GM23338 (cell line): ENCODE results near the gene ANKRD44. TPM values are rescaled to one million over a fixed set of nuclear protein-coding genes. Genes with fewer than 3 reads are reported as not detected.

Experiments used
- ATAC-seq: fragments of 200-7000 bp; cut with Tn5 transposase; 3 replicates; pipeline ENCODE4 v1.9.1; 2020
- DNase-seq: peaks from one replicate; pipeline ENCODE4 v3.0.0-alpha.2; 2015; ENCODE audit warnings: low spot score
- H2AFZ ChIP-seq: fragments of 200-600 bp; sonication (generic); 2 replicates; pipeline ENCODE4 v1.8.0; 2016; ENCODE audit warnings: antibody characterized with exemption, mild to moderate bottlenecking, moderate library complexity
- H3F3A ChIP-seq: fragments of 200-600 bp; sonication (generic); replicated peaks from 2 replicates; pipeline ENCODE4 v1.8.0; 2017; ENCODE audit warnings: antibody characterized with exemption, mixed run types, low read depth
- H3K27ac ChIP-seq: fragments of 200-600 bp; sonication (generic); 2 replicates; pipeline ENCODE4 v1.6.1; 2016; ENCODE audit warnings: low read depth
- H3K27me3 ChIP-seq: fragments of 200-600 bp; sonication (generic); 2 replicates; pipeline ENCODE4 v1.8.0; 2016; ENCODE audit warnings: mild to moderate bottlenecking, mixed run types, moderate library complexity; ENCODE audit not compliant: insufficient read depth
- H3K36me3 ChIP-seq: fragments of 200-600 bp; sonication (generic); 2 replicates; pipeline ENCODE4 v1.8.0; 2016; ENCODE audit warnings: mild to moderate bottlenecking; ENCODE audit not compliant: insufficient read depth
- H3K4me1 ChIP-seq: fragments of 200-600 bp; sonication (generic); 2 replicates; pipeline ENCODE4 v1.8.0; 2016; ENCODE audit warnings: mild to moderate bottlenecking, moderate library complexity; ENCODE audit not compliant: insufficient read depth
- H3K4me2 ChIP-seq: fragments of 200-600 bp; sonication (generic); 2 replicates; pipeline ENCODE4 v1.7.1; 2017; ENCODE audit warnings: mixed run types
- H3K4me3 ChIP-seq: fragments of 200-600 bp; sonication (generic); 2 replicates; pipeline ENCODE4 v1.6.1; 2016; ENCODE audit warnings: mixed run types
- H3K79me2 ChIP-seq: fragments of 200-600 bp; sonication (generic); replicated peaks from 2 replicates; pipeline ENCODE4 v1.8.0; 2017; ENCODE audit warnings: mild to moderate bottlenecking; ENCODE audit not compliant: insufficient read depth
- H3K9me2 ChIP-seq: fragments of 200-600 bp; sonication (generic); 2 replicates; pipeline ENCODE4 v1.8.0; 2017; ENCODE audit not compliant: insufficient read depth
- H4K20me1 ChIP-seq: fragments of 200-600 bp; sonication (generic); replicated peaks from 2 replicates; pipeline ENCODE4 v1.8.0; 2017; ENCODE audit warnings: mild to moderate bottlenecking; ENCODE audit not compliant: insufficient read depth
- H3K27ac Mint-ChIP-seq: 2 replicates; pipeline ENCODE4 v1.8.0; 2020; ENCODE audit warnings: inconsistent platforms, mild to moderate bottlenecking, moderate library complexity, mixed read lengths
- H3K27me3 Mint-ChIP-seq: 3 replicates; pipeline ENCODE4 v1.8.0; 2022; ENCODE audit warnings: low read depth, mild to moderate bottlenecking, moderate library complexity, mixed read lengths, inconsistent platforms; ENCODE audit not compliant: insufficient read depth, poor library complexity
- H3K36me3 Mint-ChIP-seq: 3 replicates; pipeline ENCODE4 v1.8.0; 2021; ENCODE audit warnings: low read depth, mild to moderate bottlenecking, inconsistent platforms, moderate library complexity, mixed read lengths
- H3K4me1 Mint-ChIP-seq: 3 replicates; pipeline ENCODE4 v1.8.0; 2020; ENCODE audit warnings: mild to moderate bottlenecking, inconsistent platforms, mixed read lengths
- H3K4me3 Mint-ChIP-seq: 3 replicates; pipeline ENCODE4 v1.8.0; 2021; ENCODE audit warnings: moderate library complexity, mild to moderate bottlenecking, inconsistent platforms, mixed read lengths
- H3K9me3 Mint-ChIP-seq: 3 replicates; pipeline ENCODE4 v1.8.0; 2020; ENCODE audit warnings: moderate library complexity, mild to moderate bottlenecking, inconsistent platforms, mixed read lengths
- CREB1 ChIP-seq: fragments of 250-450 bp; sonication (Bioruptor Pico); IDR thresholded peaks from 2 replicates; pipeline ENCODE4 v1.5.0; 2020; ENCODE audit warnings: low read depth, mild to moderate bottlenecking, moderate library complexity
- EZH2 ChIP-seq: fragments of 200-600 bp; sonication (generic); IDR thresholded peaks from one replicate; pipeline ENCODE4 v1.8.0; 2017; ENCODE audit warnings: antibody characterized with exemption, mild to moderate bottlenecking, low read depth; ENCODE audit not compliant: unreplicated experiment
- EZH2phosphoT487 ChIP-seq: fragments of 200-600 bp; sonication (generic); IDR thresholded peaks from one replicate; pipeline ENCODE4 v1.8.1; 2018; ENCODE audit warnings: antibody characterized with exemption; ENCODE audit not compliant: unreplicated experiment
- JUNB ChIP-seq: IDR thresholded peaks from one replicate; pipeline ENCODE4 v1.6.1; 2016; ENCODE audit warnings: antibody characterized with exemption; ENCODE audit not compliant: unreplicated experiment
- NANOG ChIP-seq: IDR thresholded peaks from 2 replicates; pipeline ENCODE4 v1.6.1; 2016; ENCODE audit warnings: antibody characterized with exemption, borderline replicate concordance
- POLR2AphosphoS5 ChIP-seq: IDR thresholded peaks from 2 replicates; pipeline ENCODE4 v1.6.1; 2016; ENCODE audit warnings: antibody characterized with exemption, low read depth
- STAT1 ChIP-seq: IDR thresholded peaks from one replicate; pipeline ENCODE4 v1.6.1; 2016; ENCODE audit warnings: antibody characterized with exemption; ENCODE audit not compliant: unreplicated experiment
- ZNF114 ChIP-seq: fragments of 250-450 bp; sonication (Bioruptor Pico); IDR thresholded peaks from 2 replicates; pipeline ENCODE4 v1.5.0; 2020; ENCODE audit warnings: mild to moderate bottlenecking, moderate library complexity
- ZNF331 ChIP-seq: fragments of 250-450 bp; sonication (Bioruptor Pico); IDR thresholded peaks from 2 replicates; pipeline ENCODE4 v1.5.0; 2020; ENCODE audit warnings: low read depth, mild to moderate bottlenecking, moderate library complexity
- polyA plus RNA-seq: library from polyadenylated mRNA; unstranded; fragments of >200 nt; fragmentation: Nextera tagmentation; extraction: Ambion mirVana; gene quantifications from 2 replicates; pipeline ENCODE4 v1.2.1, GENCODE V29; 2016
- total RNA-seq: library from RNA; depleted of rRNA; stranded (reverse); fragments of >200 nt; shearing (Covaris generic); gene quantifications from 2 replicates; pipeline ENCODE4 v1.2.3, GENCODE V29; 2014
- TF ChIP-seq, protein P1 (sequence below), 2 experiments: fragments of 200-600 bp in 1 of 2; sonication (generic) in 1 of 2; conservative IDR thresholded peaks; 2 replicates each; pipeline versions ENCODE4 v1.5.1 to v1.6.1; 2016 to 2017; ENCODE audit warnings: antibody characterized with exemption in 2 of 2, low read depth in 2 of 2, mild to moderate bottlenecking in 2 of 2, moderate library complexity in 1 of 2
- TF ChIP-seq, protein P2 (sequence below): IDR thresholded peaks from one replicate; pipeline ENCODE4 v1.6.1; 2018; ENCODE audit warnings: antibody characterized with exemption; ENCODE audit not compliant: unreplicated experiment
- TF ChIP-seq, protein P3 (sequence below): fragments of 250-450 bp; sonication (Bioruptor Pico); IDR thresholded peaks from 2 replicates; pipeline ENCODE4 v1.5.0; 2020; ENCODE audit warnings: mild to moderate bottlenecking, moderate library complexity
- TF ChIP-seq, protein P4 (sequence below): IDR thresholded peaks from 2 replicates; pipeline ENCODE4 v1.6.1; 2016; ENCODE audit warnings: antibody characterized with exemption

ANKRD44 gene
- total and polyA plus RNA-seq, 2 experiments from 2014 or later = 0.44 to 0.56 TPM

DNA sequence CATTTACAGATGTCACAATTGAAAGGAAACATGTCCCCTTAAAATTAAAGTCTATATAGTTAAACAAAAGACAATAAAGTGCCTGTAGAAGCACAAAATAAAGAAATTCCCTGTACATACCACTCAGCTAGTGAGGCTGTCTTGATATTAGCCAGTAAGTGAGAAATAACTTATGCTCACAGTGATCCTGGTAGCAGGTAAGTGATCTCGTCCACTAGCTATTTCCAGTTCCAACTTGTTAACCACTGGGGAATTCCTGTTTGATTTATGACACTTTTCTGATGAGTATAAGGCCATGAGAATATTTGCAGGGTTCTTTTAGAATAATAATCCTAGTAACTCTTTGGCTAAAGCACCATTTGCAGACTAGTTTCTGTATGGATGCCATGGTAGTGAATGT lies 256.1 kb downstream of the ANKRD44 start:
- no peak overlapping the region for H3K27ac ChIP-seq
- peaks cover 20% of the 10 kb centered on the region; the same call in 2 of the 3 replicates for H3K9me3 Mint-ChIP-seq
- no peak overlapping the region for H3K27ac Mint-ChIP-seq
- no peak for ATAC-seq
- no peaks in the 10 kb centered on the region for H3K4me1 Mint-ChIP-seq
- no peaks in the 10 kb centered on the region for H4K20me1 ChIP-seq
- no peaks in the 10 kb centered on the region for H3K4me1 ChIP-seq
- H3K36me3 ChIP-seq = peaks cover 6% of the 10 kb centered on the region; the same call in 1 of the 2 replicates
- no peak overlapping the region for H3K4me2 ChIP-seq
- no peaks in the 10 kb centered on the region for H3K9me2 ChIP-seq
- no peaks in the 10 kb centered on the region for H3K79me2 ChIP-seq
- H3K27me3 Mint-ChIP-seq = peaks cover 1% of the 10 kb centered on the region
- 0 out of 3 replicates have a peak, but pooled peaks cover 2% of the 10 kb centered on the region for H3K36me3 Mint-ChIP-seq
- H3K27me3 ChIP-seq = no peaks in the 10 kb centered on the region
- H3K4me3 ChIP-seq = no peak overlapping the region
- H3F3A ChIP-seq = no peaks in the 10 kb centered on the region
- TF ChIP-seq, protein P1, sequence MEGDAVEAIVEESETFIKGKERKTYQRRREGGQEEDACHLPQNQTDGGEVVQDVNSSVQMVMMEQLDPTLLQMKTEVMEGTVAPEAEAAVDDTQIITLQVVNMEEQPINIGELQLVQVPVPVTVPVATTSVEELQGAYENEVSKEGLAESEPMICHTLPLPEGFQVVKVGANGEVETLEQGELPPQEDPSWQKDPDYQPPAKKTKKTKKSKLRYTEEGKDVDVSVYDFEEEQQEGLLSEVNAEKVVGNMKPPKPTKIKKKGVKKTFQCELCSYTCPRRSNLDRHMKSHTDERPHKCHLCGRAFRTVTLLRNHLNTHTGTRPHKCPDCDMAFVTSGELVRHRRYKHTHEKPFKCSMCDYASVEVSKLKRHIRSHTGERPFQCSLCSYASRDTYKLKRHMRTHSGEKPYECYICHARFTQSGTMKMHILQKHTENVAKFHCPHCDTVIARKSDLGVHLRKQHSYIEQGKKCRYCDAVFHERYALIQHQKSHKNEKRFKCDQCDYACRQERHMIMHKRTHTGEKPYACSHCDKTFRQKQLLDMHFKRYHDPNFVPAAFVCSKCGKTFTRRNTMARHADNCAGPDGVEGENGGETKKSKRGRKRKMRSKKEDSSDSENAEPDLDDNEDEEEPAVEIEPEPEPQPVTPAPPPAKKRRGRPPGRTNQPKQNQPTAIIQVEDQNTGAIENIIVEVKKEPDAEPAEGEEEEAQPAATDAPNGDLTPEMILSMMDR (conservative IDR thresholded peaks at IDR 0.05; ENCODE audit: low read depth in 2 of 2) = no peak
- TF ChIP-seq, protein P2, sequence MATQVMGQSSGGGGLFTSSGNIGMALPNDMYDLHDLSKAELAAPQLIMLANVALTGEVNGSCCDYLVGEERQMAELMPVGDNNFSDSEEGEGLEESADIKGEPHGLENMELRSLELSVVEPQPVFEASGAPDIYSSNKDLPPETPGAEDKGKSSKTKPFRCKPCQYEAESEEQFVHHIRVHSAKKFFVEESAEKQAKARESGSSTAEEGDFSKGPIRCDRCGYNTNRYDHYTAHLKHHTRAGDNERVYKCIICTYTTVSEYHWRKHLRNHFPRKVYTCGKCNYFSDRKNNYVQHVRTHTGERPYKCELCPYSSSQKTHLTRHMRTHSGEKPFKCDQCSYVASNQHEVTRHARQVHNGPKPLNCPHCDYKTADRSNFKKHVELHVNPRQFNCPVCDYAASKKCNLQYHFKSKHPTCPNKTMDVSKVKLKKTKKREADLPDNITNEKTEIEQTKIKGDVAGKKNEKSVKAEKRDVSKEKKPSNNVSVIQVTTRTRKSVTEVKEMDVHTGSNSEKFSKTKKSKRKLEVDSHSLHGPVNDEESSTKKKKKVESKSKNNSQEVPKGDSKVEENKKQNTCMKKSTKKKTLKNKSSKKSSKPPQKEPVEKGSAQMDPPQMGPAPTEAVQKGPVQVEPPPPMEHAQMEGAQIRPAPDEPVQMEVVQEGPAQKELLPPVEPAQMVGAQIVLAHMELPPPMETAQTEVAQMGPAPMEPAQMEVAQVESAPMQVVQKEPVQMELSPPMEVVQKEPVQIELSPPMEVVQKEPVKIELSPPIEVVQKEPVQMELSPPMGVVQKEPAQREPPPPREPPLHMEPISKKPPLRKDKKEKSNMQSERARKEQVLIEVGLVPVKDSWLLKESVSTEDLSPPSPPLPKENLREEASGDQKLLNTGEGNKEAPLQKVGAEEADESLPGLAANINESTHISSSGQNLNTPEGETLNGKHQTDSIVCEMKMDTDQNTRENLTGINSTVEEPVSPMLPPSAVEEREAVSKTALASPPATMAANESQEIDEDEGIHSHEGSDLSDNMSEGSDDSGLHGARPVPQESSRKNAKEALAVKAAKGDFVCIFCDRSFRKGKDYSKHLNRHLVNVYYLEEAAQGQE = no peak
- TF ChIP-seq EZH2 = no peak
- TF ChIP-seq, protein P3, sequence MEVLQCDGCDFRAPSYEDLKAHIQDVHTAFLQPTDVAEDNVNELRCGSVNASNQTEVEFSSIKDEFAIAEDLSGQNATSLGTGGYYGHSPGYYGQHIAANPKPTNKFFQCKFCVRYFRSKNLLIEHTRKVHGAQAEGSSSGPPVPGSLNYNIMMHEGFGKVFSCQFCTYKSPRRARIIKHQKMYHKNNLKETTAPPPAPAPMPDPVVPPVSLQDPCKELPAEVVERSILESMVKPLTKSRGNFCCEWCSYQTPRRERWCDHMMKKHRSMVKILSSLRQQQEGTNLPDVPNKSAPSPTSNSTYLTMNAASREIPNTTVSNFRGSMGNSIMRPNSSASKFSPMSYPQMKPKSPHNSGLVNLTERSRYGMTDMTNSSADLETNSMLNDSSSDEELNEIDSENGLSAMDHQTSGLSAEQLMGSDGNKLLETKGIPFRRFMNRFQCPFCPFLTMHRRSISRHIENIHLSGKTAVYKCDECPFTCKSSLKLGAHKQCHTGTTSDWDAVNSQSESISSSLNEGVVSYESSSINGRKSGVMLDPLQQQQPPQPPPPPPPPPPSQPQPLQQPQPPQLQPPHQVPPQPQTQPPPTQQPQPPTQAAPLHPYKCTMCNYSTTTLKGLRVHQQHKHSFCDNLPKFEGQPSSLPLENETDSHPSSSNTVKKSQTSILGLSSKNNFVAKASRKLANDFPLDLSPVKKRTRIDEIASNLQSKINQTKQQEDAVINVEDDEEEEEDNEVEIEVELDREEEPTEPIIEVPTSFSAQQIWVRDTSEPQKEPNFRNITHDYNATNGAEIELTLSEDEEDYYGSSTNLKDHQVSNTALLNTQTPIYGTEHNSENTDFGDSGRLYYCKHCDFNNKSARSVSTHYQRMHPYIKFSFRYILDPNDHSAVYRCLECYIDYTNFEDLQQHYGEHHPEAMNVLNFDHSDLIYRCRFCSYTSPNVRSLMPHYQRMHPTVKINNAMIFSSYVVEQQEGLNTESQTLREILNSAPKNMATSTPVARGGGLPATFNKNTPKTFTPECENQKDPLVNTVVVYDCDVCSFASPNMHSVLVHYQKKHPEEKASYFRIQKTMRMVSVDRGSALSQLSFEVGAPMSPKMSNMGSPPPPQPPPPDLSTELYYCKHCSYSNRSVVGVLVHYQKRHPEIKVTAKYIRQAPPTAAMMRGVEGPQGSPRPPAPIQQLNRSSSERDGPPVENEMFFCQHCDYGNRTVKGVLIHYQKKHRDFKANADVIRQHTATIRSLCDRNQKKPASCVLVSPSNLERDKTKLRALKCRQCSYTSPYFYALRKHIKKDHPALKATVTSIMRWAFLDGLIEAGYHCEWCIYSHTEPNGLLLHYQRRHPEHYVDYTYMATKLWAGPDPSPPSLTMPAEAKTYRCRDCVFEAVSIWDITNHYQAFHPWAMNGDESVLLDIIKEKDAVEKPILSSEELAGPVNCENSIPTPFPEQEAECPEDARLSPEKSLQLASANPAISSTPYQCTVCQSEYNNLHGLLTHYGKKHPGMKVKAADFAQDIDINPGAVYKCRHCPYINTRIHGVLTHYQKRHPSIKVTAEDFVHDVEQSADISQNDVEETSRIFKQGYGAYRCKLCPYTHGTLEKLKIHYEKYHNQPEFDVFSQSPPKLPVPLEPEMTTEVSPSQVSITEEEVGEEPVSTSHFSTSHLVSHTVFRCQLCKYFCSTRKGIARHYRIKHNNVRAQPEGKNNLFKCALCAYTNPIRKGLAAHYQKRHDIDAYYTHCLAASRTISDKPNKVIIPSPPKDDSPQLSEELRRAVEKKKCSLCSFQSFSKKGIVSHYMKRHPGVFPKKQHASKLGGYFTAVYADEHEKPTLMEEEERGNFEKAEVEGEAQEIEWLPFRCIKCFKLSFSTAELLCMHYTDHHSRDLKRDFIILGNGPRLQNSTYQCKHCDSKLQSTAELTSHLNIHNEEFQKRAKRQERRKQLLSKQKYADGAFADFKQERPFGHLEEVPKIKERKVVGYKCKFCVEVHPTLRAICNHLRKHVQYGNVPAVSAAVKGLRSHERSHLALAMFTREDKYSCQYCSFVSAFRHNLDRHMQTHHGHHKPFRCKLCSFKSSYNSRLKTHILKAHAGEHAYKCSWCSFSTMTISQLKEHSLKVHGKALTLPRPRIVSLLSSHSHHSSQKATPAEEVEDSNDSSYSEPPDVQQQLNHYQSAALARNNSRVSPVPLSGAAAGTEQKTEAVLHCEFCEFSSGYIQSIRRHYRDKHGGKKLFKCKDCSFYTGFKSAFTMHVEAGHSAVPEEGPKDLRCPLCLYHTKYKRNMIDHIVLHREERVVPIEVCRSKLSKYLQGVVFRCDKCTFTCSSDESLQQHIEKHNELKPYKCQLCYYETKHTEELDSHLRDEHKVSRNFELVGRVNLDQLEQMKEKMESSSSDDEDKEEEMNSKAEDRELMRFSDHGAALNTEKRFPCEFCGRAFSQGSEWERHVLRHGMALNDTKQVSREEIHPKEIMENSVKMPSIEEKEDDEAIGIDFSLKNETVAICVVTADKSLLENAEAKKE (CRISPR knock-in tag) = no peak
- TF ChIP-seq, protein P4, sequence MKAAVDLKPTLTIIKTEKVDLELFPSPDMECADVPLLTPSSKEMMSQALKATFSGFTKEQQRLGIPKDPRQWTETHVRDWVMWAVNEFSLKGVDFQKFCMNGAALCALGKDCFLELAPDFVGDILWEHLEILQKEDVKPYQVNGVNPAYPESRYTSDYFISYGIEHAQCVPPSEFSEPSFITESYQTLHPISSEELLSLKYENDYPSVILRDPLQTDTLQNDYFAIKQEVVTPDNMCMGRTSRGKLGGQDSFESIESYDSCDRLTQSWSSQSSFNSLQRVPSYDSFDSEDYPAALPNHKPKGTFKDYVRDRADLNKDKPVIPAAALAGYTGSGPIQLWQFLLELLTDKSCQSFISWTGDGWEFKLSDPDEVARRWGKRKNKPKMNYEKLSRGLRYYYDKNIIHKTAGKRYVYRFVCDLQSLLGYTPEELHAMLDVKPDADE = no peak
- TF ChIP-seq ZNF114 (CRISPR knock-in tag) = no peak
- no peak for TF ChIP-seq CREB1 (CRISPR knock-in tag)
- no peak for TF ChIP-seq EZH2phosphoT487
- no peak for TF ChIP-seq NANOG
- no peak for TF ChIP-seq POLR2AphosphoS5
- TF ChIP-seq JUNB = no peak
- no peak for TF ChIP-seq ZNF331 (CRISPR knock-in tag)
- TF ChIP-seq STAT1 = no peak
- H2AFZ ChIP-seq = no peak overlapping the region
- no peak overlapping the region for H3K4me3 Mint-ChIP-seq
- DNase-seq = no peak
